ENCODE data around the gene ACR.
"Not testable (repeated sequence)": the region's sequence is repeated elsewhere in the genome, so short reads cannot be mapped to it uniquely, and the experiment has no call there.

Gene ACR

DNA sequence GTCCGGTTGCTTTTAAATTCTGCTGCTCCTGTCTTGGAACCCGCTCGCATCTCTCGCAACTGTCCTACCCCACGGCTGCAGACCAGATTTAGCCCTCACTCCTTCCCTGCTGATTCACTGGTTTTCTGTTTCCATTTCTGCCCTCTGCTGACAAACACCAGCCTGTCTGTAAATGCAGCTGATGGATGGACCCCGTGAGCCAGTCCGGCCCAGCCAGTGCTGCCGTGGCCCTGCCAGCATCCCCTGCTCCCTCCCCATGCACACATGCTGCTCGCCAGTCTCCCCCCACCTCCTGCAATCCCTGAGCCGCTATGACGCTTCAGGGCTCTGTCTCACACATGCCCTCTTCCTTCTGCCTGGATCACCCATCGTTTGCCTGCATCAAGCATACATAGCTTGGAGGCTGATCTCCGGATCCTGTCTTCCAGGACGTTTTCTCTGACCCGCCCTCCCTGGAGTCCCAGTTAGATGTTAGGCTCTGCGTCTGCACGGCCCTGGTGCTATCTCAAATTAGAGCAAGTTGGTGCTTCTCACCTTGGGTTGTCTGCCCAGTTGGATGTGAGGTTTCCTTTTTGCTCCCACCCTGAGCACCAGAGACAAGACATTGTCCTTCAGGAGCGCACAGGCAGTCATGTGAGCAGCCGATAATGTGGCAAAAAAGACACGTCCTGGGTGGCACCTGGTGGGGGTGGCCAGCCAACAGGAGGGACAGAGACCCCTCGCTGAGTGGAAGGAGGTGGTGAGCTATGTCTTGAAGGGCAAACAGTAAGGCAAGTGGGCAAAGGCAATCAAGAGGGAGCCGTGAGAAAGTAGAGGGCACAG is 4.3 kb upstream of the ACR start:
- DNase-seq, result no peak

DNA sequence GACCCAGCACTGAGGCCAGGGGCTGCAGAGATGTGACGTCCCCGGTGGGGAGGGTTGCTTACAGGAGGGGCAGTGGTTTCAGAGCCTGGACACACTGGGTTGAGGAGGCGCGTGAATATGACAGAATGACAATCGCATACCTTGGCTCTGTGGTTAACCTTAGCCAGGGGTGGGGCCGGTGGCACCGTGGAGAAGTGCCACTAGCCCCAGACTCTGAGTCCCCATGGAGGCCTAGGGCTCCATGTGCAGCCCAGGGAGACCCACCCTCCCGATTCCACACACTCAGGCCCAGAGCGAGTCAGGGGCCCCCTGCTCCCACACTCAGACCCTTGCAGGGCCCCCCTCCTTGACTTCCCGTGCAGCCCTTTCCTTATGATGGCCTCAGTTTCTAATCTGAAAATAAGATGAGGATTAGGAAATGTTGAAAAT is 3.6 kb upstream of the ACR start:
- no peak for DNase-seq

DNA sequence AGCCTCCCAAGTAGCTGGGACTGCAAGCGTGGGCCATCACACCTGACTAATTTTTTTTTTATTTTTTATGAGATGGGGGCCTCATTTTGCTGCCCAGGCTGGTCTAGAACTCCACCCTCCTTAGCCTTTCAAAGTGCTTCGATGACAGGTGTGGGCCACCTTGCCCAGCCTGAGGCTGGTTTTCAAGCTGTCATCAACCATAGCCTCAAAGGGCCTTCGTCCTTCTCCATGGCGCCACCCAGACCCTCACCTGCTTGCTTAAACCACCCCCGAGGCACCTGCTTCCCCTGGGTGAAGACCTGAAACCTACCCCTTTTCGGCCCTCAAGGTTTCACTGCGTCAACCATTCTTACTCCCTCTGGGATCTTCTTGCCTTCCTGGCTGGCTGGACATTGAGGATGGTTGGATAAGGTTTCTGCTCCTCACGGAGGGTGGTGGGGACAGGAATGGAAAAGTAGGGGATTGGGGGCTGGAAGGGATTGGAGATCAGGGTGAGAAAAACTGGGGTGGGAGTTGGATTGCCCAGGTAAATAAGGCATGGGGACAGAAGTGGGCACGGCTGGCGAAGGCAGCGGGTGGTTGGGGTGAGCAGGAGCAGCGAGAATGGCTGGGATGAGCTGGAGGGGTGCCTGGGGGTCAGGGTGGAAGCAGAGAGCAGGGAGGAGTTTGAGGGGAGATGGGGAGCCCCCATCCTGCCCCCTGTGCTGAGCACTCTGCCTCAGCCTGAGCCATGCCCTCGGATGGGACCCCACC is 2.8 kb upstream of the ACR start:
- DNase-seq, result no peak

DNA sequence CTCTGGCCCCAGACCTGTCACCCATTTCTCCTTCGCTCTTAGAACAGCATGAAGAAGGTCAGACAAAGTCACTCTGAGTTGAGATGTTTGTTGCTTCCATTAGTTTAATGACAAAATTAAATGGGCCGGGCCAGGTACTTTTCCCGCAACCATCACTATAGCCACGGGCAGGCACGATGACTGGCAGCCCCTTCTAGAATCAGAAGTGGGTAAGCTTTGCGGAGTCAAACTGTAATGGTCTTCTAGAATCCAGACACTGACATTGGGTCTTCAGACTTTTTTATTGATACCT is 2.3 kb upstream of the ACR start:
- no peak for DNase-seq

DNA sequence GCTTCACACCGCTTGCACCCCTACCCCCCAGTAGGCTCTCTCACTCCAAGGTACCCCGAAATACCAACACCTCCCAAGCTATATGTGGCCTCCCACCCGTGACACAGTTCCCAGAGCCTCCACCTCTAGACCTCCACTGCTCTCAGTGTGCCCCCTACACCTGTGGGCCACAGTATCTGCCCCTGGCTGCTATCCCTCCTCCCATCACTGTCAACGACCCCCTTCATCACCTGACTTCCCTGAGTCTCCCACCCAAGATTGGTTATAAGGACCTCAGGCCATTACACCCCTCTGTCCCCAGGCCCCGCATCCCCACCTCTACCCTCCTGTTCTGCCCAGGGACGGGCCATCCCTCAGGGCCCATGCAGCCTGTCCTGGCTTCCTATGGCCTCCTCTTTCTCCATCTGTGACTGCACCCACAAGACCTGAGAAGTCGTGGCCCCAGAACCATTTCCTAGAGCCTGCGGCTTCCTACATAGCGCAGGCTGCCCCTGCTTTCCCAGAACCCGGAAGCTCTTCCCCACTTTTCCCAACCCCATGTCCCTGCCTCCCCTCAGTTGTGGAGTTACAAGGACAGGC is 734 bp downstream of the ACR start:
- no peak for DNase-seq

DNA sequence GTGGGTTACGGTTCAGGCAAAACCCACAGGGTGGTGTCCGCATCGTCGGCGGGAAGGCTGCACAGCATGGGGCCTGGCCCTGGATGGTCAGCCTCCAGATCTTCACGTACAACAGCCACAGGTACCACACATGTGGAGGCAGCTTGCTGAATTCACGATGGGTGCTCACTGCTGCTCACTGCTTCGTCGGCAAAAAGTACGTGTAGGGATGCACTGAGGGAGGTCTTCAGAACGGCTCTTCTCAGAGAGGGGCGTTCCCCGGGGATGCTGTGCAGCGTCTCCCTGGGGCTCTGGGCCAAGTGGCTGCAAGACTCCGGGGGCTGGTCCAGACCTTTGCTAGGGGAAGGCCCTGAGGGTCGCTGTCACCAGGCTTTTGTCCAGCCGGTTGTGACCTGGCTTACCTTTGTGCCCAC is 1.3 kb downstream of the ACR start:
- no peak for DNase-seq

DNA sequence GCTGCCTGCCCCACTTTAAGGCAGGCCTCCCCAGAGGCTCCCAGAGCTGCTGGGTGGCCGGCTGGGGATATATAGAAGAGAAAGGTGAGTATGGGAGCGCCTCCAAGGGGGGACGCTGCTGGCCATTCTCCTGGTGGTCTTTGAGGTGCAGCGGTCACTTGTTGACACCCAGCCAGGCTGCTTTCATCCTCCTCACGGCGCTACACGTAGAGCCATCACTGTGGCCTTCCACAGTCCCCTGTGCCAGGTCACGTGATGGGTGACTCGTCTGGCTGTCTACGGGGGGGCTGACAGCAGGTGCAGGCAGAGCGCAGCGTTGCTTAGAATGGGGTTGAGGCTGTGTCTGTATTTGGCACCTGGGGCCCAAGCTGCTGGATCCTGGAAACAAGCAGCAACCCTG is 1.9 kb downstream of the ACR start:
- DNase-seq, result peak; percentile 81

DNA sequence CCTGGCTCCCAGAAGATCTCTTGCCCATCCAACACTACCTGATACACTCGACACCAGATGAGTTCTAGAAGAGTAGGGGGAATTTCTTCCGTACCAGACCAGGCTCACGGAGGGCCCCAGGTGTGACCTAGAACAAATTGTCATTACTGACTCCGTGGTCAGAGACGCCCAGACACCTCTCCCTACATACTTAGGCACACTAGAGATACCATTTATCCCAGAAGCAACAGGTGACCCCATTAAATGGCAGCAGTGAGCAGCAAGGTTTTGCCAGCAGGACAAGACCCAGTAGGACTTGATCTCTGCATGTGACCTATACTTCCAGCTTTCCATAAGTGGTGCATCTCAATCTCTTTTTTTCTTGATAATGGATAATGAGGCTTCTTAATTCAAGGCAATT is 2.7 kb downstream of the ACR start:
- DNase-seq, result not testable (repeated sequence)

DNA sequence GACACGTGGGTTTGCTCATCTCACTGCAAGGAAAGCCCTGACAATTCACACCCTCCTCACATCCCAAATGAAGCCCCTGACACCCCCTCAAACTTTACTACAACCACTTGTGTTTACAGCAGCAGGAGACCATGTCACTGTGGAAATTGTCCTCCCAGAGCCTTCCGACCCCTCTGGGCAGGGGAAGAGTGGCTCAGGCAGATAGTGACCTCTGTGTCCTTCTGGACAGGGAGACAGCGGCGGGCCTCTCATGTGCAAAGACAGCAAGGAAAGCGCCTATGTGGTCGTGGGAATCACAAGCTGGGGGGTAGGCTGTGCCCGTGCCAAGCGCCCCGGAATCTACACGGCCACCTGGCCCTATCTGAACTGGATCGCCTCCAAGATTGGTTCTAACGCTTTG is 6.4 kb downstream of the ACR start:
- not testable (repeated sequence) for DNase-seq

DNA sequence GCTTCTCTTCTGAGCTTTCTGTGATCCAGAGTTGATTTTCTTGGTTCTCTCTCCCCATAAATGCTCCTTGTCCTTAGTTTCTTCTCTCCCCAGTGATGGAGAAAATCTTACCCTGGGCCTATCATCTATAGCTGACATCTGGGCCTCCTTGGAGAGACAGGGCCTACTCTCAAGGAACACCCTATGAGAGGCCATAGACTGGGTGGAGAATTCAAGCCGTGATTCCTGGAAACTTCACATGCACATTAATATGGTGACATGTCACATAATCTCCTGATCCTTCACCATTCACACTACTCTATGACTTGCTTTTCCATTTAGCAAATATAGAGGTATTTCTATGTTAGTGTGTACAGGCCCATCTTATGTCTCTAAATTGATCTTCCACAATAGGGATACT is 9.5 kb downstream of the ACR start:
- not testable (repeated sequence) for DNase-seq

DNA sequence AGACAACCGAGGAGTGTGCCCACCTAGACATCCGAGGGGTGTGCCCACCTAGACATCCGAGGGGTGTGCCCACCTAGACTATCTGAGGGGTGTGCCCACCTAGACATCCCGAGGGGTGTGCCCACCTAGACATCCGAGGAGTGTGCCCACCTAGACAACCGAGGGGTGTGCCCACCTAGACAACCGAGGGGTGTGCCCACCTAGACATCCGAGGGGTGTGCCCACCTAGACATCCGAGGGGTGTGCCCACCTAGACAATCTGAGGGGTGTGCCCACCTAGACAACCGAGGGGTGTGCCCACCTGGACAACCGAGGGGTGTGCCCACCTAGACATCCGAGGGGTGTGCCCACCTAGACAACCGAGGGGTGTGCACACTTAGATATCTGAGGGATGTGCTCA is 10.6 kb downstream of the ACR start:
- not testable (repeated sequence) for DNase-seq

DNA sequence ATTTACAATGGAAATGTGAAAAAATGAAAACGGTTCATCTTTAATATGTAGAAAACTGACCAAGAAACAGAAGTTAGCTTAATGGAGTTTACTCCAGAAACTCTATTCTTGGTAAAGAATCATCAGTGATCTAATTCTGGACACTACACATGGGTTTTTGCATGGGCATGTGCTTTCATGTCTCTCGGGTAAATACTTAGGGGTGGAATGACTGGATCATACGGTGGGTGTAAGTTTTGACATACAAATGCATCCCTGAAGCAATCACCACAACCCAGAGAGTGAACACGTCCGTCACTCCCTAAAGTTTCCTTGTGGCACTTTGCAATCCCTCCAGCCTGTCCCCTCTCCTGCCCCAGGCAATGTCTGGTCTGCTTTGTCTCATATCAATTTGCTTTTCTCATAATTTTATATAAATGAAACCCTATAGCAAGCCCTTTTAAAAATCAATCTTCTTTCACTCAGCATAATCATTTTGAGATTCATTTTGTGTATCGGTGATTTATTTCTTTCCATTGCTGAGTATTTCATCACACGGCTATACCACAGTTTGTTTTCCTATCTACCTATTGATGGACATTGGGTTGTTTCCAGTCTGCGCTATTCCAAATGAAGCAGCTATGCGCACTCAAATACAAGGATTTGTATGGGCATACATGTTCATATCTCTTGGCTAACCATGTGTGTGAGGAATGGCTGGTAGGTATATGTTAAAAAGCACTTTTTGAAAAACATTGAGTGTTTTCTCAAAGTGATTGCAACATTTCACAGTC is 11.5 kb downstream of the ACR start:
- DNase-seq, result not testable (repeated sequence)

DNA sequence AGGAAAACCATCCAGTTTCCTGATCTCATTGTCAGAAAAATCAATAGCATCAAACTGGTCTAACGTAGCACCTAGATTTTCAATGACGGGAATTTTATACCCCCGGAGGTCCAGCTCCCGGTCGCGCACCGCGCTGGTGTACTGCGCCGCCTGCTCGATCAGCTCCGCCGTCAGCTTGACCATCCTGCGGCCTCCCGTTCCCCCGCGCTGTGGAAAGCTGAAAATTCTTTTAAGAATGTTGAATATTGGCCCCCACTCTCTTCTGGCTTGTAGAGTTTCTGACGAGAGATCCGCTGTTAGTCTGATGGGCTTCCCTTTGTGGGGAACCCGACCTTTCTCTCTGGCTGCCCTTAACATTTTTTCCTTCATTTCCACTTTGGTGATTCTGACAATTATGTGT is 17.2 kb downstream of the ACR start:
- not testable (repeated sequence) for DNase-seq

DNA sequence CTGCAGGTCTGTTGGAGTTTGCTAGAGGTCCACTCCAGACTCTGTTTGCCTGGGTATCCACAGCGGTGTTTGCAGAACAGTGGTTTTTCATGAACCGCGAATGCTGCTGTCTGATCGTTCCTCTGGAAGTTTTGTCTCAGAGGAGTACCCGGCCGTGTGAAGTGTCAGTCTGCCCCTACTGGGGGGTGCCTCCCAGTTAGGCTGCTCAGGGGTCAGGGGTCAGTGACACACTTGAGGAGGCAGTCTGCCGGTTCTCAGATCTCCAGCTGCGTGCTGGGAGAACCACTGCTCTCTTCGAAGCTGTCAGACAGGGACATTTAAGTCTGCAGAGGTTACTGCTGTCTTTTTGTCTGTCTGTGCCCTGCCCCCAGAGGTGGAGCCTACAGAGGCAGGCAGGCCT is 18.4 kb downstream of the ACR start:
- not testable (repeated sequence) for DNase-seq

DNA sequence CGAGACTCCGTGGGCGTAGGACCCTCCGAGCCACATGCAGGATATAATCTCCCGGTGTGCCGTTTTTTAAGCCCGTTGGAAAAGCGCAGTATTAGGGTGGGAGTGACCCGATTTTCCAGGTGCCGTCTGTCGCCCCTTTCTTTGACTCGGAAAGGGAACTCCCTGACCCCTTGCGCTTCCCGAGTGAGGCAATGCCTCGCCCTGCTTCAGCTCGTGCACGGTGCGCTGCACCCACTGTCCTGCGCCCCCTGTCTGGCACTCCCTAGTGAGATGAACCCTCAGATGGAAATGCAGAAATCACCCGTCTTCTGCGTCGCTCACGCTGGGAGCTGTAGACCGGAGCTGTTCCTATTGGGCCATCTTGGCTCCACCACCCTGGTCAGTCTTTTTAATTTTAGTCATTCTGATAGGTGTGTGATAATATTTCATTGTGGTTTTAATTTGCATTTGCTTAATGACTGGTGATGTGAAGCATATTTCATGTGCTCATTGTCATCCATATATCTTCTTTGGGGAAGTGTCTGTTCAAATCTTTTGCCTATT is 19.0 kb downstream of the ACR start:
- DNase-seq, result peak; percentile 40

DNA sequence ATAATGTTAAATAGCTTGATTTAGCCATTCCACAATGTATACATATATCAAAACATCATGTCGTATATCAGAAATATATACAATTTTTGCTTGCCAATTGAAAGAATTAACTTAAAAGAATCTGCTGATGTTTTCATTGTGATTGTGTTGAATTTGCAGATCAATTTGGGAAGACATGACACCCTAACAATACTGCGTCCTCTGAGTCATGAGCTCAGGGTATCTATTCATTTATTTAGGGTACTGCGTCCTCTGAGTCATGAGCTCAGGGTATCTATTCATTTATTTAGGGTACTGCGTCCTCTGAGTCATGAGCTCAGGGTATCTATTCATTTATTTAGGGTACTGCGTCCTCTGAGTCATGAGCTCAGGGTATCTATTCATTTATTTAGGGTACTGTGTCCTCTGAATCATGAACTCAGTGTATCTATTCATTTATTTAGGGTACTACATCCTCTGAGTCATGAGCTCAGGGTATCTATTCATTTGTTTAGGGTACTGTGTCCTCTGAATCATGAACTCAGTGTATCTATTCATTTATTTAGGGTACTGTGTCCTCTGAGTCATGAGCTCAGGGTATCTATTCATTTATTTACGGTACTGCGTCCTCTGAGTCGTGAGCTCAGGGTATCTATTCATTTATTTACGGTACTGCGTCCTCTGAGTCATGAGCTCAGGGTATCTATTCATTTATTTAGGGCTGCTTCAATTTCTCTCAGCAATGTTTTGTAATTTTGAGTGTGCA is 21.8 kb downstream of the ACR start:
- not testable (repeated sequence) for DNase-seq

DNA sequence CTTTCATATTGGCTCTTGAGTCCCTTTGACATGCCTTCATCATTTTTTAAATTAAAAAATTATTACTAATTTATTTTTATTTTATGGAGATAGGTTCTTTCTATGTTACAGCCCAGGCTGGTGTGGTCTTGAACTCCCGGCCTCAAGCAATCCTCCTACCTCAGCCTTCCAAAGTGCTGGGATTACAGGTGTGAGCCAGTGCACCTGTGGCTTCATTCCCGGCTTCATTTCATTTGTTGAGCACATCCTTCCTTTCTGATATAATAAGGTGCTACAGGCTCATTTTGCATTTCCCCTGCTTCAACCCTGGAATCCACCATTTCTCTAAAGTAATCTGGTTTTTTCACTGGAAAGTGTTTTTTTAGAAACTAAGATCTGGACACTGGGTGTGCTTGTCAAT is 23.8 kb downstream of the ACR start:
- DNase-seq, result not testable (repeated sequence)

DNA sequence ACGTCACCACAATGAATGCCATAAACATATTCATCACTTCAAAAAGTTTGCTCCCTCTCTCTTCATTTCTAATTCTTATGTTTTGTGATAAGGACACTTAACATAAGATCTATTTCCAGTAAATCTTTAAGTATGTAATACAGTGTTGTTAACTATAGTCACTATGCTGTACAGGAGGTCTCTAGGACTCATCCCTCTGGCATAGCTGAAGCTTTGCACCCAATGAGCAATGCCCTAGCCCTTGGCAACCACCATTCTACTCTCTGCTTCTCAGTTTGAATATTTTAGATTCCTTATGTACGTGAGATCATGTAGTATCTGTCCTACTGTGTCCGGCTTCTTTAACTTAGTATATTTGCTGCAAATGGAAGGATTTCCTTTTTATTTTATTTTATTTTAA is 26.3 kb downstream of the ACR start:
- not testable (repeated sequence) for DNase-seq

DNA sequence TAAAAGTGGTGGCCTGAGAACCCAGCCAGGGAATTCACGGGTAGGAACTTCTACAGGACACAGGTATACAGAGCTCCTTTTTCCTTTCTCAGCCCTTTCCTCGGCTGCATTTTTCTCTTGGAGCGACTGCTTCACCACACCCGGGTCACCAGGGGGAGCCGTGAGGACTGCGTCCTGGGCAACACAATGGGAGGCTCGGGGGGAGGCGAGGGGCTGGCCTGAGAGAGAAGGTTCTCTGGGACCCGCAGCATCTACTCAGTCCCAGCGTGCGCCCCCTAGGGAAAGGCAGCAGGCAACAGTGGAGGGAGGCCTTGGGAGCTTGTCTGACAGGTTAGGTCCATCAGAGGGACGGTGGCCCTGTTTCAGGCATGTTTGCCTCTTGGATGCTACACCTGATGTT is 37.1 kb downstream of the ACR start:
- DNase-seq, result peak; percentile 60

DNA sequence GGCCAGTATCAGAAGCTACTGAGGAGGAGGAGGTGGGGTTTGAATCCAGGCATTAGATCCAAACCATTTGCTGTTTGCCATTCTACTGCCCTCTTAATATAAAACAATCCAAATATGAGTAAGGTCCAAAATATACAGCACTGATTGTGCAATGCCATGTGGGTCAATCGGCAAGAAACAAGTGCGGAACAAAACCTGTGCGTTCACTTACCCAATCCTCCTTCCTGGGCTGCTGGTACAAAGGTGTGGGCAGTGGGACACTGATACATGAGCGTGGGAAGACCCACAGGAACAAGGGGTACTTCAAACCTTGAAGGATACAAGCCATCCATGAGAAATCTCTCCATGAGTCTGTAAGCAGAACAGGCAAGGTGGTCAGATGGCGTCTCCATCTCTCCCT is 39.6 kb downstream of the ACR start:
- not testable (repeated sequence) for DNase-seq

DNA sequence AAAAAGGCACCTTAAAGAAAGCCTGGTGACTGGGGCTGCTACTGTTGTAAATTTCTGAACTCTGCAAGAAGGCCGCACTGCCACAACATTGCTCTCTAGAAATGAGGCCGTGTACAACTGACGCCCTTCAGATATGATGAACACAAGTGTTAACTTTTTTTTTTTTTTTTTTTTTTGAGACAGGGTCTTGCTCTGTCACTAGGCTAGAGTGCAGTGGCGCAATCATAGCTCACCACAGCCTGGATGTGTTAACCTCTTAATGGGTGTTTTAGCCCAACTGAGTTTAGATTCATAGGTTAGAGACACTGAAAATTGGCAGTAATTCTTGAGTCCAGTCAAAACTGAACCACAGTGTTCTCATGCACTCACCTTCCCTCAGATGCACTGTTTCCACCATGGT is 42.2 kb downstream of the ACR start:
- DNase-seq, result not testable (repeated sequence)

DNA sequence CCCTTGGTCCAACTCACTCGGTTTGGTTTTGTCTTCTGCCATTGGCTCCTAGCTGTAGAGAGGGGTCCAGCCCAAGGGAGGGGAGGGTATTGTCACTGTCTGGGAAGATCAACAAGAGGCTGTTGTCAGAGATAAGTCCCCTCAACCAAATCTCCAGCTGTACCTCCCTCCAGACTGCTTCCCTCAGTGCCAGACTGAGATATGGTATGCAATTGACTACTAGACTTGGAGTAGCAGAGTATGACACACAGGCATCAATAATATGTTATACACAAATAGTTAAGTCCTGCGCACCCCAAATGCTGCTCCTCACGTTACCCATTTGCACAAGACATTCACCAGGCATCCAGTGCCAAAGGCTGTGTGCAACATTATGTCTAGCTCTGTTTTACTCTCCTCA is 44.2 kb downstream of the ACR start:
- not testable (repeated sequence) for DNase-seq
